NCI-H526 treated with DMSO at 0.1 percent for 48 hours (cell line): ENCODE results near the gene PDCD2L.
"Not testable (repeated sequence)": the region's sequence is repeated elsewhere in the genome, so short reads cannot be mapped to it uniquely, and the experiment has no call there.

ENCODE experiments used
- DNase-seq: peaks from one replicate; lab custom pipeline; 2025; lab: John Stamatoyannopoulos, UW

The PDCD2L gene, protein sequence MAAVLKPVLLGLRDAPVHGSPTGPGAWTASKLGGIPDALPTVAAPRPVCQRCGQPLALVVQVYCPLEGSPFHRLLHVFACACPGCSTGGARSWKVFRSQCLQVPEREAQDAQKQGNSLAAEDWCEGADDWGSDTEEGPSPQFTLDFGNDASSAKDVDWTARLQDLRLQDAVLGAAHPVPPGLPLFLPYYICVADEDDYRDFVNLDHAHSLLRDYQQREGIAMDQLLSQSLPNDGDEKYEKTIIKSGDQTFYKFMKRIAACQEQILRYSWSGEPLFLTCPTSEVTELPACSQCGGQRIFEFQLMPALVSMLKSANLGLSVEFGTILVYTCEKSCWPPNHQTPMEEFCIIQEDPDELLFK

DNA sequence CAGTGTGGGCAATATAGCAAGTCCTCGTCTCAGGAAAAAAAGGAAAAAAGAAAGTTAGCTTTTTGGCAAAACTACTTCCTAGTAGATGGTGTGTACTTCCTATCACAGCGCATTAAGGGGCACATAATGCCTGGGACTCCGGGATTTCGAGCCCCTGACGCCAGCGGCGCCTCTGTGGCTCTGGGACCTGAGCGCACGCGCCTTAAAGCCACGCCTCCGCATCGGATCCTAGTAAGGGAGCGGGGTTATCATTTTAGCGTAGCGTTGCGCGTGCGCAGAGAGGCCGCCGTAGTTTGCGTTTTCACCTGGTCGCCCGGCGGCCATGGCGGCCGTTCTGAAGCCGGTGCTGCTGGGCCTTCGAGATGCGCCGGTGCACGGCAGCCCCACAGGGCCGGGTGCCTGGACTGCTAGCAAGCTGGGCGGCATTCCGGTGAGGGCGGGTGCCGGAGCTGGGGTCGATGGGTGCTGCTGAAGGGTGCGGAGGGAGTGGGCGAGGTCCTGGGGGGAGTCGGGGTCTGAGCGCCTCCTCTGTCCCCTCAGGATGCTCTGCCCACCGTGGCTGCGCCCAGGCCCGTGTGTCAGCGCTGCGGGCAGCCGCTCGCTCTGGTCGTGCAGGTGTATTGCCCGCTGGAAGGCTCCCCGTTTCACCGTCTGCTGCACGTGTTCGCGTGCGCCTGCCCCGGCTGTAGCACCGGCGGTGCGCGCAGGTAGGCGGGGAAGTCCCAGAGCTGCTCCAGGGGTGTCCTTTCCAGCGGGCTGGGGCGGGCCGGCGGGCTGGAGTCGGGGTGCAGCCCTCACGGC, at the start of gene PDCD2L:
PDCD2L (plus strand) TSS at position 291 of the 801 bp plus-strand sequence; CDS start at position 323, 32 bp downstream.
- peak; percentile 97 for DNase-seq

DNA sequence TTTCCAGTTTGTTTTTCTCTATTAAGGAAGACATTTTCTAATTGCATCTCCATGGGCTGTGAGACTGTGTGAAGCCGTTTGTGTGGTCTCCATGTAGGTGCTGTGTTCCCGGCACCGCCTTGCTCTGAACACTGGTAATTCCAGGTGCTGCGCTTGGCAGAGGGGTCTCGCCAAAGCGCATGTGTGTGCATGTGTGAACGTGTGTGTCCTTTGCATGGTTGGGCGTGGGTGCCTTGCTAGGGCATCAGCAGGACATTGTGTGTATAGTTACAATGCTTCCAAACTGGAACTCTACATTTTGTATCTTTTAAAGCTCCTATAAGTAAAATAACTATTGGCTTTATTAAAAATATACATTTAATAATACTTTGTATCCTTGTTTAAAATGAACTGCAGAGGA, 49.0 kb upstream of the PDCD2L start:
- no peak for DNase-seq

DNA sequence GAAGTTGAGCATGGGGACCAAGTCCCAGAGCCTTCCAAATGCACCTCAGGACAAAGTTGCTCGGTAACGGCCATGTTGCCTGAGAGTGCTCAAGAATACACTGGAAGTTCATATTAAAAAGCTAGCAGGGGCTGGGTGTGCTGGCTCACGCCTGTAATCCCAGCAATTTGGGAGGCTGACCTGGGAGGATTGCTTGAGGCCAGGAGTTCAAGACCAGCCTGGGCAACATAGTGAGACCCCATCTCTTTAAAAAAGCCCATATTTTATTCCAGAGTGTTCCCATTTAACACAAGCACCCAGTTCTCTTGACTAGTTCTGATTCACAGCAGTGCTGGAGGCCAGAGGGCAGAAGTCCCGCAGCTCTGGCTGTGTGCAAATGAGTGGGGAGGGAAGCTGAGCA, 47.3 kb upstream of the PDCD2L start:
- DNase-seq = no peak

DNA sequence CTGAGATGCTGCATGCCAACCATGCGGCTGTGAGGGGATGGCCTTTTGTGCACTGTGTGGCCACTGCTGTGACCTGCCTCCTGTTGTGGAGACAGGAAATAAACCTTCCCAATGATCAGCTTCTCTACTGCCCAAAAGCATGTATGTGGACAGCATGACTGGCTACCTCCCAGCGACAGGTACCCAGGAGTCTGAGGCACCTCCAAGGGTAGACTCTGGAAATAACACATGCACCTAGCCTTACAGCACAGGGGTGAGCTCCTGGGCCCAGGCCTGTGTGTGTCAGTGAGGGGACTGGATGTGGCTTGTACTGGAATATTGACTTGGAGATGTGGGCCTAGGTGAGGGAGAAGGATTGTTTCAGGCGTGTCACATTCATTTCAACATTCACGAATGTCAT, 46.8 kb upstream of the PDCD2L start:
- DNase-seq = no peak

DNA sequence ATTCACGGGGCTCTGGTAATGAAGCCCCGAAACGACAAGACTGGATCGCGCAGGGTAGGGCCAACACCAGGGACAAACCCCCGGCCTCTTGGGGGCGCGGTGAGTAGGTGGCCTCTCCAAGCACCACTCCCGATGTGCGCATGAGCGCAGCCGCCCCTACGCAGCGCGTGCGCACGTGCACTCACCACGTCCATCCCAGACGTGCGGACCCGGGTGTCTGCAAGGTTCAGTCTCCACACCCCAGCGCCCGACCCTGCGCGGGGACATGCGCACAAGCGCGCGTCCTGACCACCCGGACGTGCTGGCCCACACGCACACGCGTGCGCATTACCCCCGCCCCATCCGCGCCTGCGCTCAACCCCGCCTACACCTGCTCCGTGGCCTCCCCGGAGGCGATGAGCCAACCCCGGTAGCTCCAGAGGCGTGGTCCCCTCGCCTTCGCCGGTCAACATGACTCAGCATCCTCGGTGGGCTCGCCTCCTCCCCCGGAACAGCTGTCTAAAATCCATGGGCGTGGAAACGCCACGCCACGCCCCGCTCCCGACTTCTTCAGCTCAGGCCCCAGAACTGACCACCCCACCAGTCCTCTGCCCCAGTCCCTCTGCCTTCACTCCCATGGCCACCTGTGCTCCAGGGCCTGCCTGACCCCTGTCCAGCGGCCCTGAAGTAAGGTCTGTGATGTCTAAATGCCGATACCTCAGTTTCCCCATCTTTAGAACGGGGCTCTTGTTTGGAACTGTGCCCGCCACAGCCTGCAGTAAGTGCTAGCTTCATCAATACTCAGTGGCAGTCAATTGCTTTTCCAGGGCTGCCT, 44.9 kb upstream of the PDCD2L start:
- peak; percentile 97 for DNase-seq

DNA sequence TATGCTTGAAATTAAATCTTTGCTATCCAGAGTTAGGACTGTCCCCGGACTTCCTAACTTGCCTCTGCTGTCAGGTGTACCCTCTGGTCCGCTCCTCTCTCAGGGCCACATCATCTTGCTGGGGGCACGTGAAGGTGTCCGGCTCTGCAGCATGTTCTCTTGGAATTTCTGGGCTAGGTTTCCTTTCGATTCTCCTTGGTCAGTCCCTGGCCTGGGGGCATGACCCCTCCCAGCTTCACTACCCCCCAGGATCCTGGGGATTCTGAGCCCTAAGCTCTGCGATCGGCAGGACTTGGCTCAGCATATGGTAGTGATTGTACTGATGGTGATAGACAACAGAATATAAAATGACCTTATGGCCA, 44.3 kb upstream of the PDCD2L start:
- DNase-seq = no peak

DNA sequence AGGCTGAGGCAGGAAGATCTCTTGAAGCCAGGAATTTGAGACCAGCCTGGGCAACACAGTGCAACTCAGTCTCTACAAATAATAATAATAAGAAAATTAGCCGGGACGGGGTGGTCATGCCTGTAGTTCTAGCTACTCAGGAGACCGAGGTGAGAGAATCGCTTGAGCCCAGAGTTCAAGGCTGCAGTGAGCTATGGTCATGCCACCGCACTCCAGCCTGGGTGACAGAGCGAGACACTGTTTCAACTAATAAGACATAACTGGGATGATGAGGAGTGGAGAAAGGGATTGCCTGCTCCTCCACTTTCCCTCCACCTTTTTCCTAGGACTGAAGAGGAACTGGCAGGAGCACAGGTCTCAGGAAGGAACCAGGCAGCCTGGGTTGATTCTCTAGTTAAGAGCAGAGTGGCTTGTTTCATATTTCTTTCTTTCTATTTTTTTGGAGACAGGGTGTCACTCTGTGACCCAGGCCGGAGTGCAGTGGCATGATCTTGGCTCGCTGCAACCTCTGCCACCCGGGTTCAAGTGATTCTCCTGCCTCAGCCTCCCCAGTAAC, 43.8 kb upstream of the PDCD2L start:
- DNase-seq = no peak

DNA sequence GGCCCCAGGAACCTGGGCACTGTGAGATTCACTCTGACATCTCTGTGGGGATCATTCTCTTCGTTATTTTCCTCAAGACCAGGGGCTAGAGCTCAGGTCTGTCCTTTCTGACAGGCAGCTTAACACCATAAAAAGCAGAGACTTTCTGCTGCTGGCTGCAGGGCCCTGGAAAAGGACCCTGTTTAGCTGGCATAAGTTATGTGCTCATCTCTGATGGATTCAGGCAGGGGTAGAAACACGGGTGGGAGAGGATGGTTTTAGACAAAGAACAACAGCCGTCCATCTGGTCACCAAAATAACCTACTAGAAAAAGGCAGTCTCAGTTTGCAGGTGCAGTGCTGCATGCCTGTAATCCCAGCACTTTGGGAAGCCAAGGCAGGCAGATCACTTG, 41.5 kb upstream of the PDCD2L start:
- no peak for DNase-seq

DNA sequence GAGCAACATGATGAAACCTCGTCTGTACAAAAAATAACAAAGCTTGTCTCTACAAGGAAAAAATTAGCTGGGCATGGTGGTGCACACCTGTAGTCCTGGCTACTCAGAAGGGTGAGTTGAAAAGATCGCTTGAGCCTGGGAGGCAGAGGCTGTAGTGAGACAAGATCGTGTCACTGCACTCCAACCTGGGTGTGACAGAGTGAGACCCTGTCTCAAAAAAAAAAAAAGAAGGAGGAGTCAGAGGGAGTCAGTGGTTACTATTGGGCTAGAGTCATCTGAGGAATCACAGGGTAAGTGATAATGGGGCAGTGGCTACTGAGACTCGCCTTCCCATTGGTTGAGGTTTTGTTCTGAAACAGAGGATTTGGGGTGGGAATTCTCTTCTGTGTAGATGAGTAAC, 41.1 kb upstream of the PDCD2L start:
- DNase-seq = no peak

DNA sequence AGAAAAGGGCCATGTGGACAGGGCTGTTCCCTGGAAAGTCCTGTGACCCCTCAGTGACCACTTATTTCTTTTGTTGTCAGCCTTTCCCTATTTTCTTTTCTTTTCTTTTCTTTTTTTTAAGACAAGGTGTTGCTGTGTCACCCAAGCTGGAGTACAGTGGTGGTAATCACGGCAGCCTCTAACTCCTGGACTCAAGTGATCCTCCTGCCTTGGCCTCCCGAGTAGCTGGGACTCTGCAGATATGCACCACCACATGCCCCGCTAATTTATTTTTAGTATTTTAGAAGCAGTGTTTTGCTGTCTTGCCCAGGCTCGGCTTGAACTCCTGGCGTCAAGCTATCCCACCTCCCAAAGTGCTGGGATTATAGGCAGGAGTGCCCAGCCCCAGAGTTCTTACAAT, 40.3 kb upstream of the PDCD2L start:
- DNase-seq = no peak

DNA sequence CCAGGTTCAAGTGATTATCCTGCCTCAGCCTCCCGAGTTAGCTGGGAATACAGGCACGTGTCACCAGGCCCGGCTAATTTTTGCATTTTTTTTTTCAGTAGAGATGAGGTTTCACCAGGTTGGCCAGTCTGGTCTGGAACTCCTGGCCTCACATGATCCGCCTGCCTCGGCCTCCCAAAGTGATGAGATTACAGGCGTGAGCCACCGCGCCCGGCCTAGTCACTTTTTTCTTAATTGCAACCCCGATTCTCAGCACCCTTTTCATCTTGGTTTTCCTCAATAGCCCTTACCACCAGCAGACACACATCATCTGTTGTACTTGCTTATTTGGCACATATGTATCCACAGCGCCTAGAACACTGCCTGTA, 39.8 kb upstream of the PDCD2L start:
- no peak for DNase-seq

DNA sequence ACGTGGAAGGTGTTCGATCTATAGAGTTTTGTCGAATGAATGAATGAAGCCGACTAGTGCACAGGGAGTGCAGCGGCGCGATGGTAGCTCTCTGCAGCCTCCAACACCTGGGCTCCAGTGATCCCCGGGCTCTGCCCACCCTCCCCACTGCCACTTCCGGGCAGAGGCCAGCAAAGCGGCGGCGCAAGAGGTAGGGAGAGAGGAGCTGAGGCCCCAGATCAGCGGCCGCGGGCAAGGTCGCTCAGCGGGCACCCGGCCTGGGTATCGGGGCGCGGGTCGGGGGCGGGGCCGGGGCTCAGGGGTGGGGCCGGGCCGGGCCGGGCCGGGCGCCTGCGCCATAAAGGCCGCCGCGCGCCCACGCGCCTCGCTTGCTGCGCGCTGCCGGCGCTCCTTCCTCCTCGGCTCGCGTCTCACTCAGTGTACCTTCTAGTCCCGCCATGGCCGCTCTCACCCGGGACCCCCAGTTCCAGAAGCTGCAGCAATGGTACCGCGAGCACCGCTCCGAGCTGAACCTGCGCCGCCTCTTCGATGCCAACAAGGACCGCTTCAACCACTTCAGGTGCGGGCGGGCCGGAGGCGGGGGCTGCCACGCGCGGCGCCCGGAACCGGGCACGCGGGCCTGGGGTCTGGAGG, 39.3 kb upstream of the PDCD2L start, which contains the start of gene GPI:
GPI (plus strand) TSS at position 367 of the 633 bp plus-strand sequence; CDS start at position 438, 71 bp downstream.
- DNase-seq = peak; percentile 75

DNA sequence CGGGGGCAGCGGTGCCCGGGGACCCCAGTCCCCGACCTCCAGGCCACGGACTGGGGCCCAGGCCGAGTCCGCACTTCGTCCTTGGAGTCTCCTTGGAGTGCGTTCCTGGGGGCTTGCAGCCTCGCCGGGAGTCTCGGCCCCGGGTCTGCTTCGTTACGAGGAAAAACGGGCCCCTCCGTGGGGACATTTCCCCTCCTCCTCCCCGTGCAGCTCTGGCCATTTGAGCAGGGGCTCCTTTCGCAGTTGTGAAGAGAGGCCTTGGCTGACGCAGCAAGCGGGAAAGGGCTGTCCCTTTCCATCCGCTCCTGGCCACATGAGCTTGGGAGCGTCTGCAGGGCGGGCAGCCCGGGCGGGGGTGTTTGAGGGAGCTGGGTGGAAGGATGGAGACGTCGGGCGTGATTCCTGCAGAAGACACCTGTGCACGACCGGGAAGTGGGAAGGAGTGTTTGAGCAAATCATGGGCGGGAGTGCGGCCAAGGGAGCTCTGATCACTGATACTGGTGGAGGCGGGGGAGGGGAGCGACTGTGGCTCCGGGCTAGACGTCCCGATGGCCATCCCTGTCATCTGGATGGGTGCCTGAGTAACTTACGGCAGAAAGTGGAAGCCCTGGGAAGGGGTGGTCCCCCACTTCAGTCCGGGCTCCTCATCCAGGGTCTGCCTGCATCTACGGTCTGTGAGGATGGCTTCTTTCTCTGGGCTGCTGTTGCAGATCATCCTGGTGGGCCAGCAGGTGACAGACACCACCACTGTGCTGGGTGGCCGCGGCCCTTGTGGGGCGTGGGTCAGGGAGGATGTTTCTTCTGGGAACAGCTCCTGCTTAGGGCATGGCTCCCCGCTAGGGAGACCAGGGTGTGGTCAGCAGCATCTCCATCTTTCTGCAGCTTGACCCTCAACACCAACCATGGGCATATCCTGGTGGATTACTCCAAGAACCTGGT, 38.5 kb upstream of the PDCD2L start:
- peak; percentile 17 for DNase-seq

DNA sequence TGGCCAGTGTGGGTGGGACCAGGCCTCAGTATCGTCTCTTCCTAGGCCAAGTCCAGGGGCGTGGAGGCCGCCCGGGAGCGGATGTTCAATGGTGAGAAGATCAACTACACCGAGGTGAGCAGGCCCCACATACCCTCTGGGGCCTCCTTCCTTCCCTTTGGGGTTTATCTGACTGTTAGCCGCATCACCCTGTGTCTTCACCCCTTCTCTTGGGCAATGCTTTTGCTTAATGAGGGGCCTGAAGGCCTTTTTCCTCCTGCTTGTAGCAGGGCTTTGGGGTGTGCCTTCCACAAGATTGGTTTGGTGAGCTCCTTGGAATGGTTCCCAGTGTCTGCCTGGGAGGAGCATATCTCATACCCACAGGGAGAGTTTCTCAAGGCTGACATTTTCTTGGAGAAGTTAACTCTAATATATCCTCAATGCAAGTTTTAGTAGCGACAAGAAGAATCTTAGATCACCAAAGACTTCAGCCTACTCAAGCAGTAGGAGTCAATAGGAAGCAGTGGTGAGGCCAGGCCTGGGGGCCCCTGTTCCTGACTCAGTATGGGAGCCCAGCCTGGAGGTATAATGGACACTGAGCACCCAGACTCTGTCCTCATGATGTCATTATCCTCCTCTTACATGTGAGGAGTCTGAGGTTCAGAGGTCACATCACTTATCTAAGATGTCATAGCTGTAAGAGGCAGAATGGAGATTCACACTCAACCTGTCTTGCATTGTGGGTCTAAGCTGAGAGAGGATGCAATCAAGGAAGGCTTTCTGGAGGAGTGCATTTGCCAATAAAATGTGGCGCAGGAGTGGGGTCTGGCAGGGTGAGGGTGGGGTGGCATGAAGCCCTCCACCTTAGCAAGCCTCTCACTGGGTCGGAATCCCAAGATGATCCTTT, 37.2 kb upstream of the PDCD2L start:
- DNase-seq = no peak

DNA sequence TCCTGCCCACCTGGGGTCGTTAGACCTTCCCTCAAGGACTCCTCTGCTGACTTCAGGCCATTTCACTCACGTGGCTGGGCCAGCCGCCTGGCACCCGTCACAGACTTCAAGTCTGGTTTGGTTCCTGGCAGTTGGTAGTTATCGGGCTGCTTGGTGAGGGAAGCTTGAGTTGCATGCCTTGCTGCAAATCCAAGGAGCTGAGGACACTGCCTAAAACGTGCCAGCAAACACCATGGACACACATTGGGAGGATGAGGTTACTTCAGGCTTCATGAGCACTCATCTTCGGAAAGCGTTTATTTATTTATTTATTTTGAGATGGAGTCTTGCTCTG, 36.6 kb upstream of the PDCD2L start:
- DNase-seq = no peak

DNA sequence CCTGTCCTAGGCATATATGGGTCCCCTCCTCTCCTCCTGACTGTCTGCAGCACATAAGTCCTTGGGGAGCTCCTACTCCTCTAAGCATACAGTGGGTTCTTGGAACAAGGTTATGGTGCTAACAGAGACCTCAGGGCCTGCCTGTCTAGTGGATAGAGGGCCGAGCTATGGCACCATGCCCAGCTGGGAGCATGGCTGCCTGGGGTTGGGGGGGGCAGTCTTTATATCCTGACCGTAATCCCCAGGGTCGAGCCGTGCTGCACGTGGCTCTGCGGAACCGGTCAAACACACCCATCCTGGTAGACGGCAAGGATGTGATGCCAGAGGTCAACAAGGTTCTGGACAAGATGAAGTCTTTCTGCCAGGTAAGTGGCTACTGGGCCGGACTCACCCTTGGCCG, 35.9 kb upstream of the PDCD2L start:
- DNase-seq = no peak

DNA sequence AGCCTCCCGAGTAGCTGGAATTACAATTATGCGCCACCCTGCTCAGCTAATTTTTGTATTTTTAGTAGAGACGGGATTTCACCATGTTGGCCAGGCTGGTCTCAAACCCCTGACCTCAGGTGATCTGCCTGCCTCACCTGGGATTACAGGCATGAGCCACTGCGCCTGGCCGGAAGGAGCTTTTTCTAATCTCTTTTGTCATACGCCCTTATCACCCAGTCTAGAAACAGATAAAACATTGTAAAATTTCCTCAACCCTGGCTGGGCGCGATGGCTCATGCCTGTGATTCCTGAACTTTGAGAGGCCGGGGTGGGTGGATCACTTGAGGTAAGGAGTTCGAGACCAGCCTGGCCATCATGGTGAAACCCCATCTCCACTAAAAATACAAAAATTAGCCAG, 35.0 kb upstream of the PDCD2L start:
- DNase-seq = not testable (repeated sequence)

DNA sequence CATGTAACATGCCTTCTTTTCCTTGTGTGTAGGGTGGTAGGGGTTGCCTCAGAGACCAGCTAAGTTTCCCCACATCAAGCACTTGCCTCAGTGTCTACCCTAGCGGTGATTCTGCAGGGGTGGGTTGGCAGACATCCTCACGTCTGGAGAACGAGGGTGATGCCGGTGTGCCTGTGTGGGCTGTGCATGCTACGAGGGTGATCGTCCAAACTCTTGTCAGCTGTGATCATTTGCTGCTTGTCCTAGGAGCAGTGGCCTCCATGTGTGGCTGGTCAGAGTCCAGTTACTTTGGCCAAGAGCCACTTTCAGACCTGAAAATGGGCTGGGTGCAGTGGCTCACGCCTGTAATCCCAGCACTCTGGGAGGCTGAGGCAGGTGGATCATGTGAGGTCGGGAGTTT, 34.1 kb upstream of the PDCD2L start:
- DNase-seq = no peak

DNA sequence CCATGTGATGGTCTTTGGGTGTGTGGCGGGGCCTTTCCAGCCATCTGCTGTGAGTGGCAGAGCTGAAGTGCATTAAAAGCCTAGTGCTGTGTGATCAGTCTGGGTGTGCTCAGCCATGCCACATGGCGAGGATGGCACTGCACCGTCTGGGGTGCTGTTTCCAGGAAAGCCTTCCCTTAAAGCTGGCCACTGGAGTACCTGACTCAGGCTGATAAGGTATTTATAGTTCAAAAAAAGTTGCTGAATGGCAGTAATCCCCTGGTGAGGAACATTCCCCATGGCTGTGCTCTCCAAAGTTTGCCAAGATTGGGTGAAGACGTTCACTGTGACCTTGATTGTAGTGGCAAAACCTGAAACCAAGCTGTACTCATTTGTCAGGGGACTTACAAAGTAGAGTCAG, 33.2 kb upstream of the PDCD2L start:
- DNase-seq = no peak
